CD4-positive, alpha-beta T cell treated with Interleukin-15 for 1 hour (primary cell): ENCODE data around the gene COX18.

Experiments
- DNase-seq: peaks from one replicate; pipeline ENCODE4 v3.0.0-alpha.2; 2020

COX18 gene

GRCh38 chr4:73051625-73052024 lies 17.9 kb downstream of the COX18 start:
- DNase-seq, result no peak

GRCh38 chr4:73045879-73046278 lies 23.6 kb downstream of the COX18 start:
- no peak for DNase-seq

GRCh38 chr4:73037057-73037456 lies 32.5 kb downstream of the COX18 start:
- no peak for DNase-seq

GRCh38 chr4:73036123-73036522 lies 33.4 kb downstream of the COX18 start:
- DNase-seq, result no peak

- DNase-seq, result no peak
Measured at GRCh38 chr4:73034896-73035295, 34.6 kb downstream of the COX18 start.

- no peak for DNase-seq
Measured at GRCh38 chr4:73028621-73029020, 40.9 kb downstream of the COX18 start.

- no peak for DNase-seq
Measured at GRCh38 chr4:73021634-73022033, 47.9 kb downstream of the COX18 start.

- no peak for DNase-seq
Measured at GRCh38 chr4:73019462-73020047, 50.0 kb downstream of the COX18 start.

- no peak for DNase-seq
Measured at GRCh38 chr4:73018595-73018994, 50.9 kb downstream of the COX18 start.

- no peak for DNase-seq
Measured at GRCh38 chr4:73013310-73013709, 56.2 kb downstream of the COX18 start.

- no peak for DNase-seq
Measured at GRCh38 chr4:73012673-73013072, 56.8 kb downstream of the COX18 start.

GRCh38 chr4:73011629-73011985 lies 57.9 kb downstream of the COX18 start:
- DNase-seq, result no peak

- no peak for DNase-seq
Measured at GRCh38 chr4:73010789-73011628, 58.5 kb downstream of the COX18 start.

GRCh38 chr4:73007526-73008100 lies 61.9 kb downstream of the COX18 start:
- DNase-seq, result no peak

- DNase-seq, result no peak
Measured at GRCh38 chr4:73006286-73006990, 63.1 kb downstream of the COX18 start.

- no peak for DNase-seq
Measured at GRCh38 chr4:73005514-73005913, 64.0 kb downstream of the COX18 start.
